Smooth muscle cell (in vitro differentiated cells): ENCODE measurements around the gene EPHA2. TPM values are rescaled to one million over a fixed set of nuclear protein-coding genes. Genes with fewer than 3 reads are reported as not detected.
A peak's percentile ranks its signal among the peaks of the same experiment; 100 is the strongest.

Source experiments
- DNase-seq: peaks from one replicate; lab custom pipeline; 2025; ENCODE audit not compliant: unreplicated experiment; lab: John Stamatoyannopoulos, UW
- H2AFZ ChIP-seq: fragments of 200-600 bp; sonication (generic); 2 replicates; pipeline ENCODE4 v1.6.0; 2016; ENCODE audit warnings: antibody characterized with exemption, low read depth, mild to moderate bottlenecking
- H3F3A ChIP-seq: fragments of 200-600 bp; sonication (generic); 2 replicates; pipeline ENCODE4 v1.6.0; 2017; ENCODE audit warnings: antibody characterized with exemption, low read depth
- H3K27ac ChIP-seq: fragments of 200-600 bp; sonication (generic); 2 replicates; pipeline ENCODE4 v1.5.1; 2016; ENCODE audit warnings: low read depth, mild to moderate bottlenecking
- H3K27me3 ChIP-seq: fragments of 200-600 bp; sonication (generic); 2 replicates; pipeline ENCODE4 v1.6.1; 2016; ENCODE audit warnings: low read depth, mild to moderate bottlenecking
- H3K36me3 ChIP-seq: fragments of 200-600 bp; sonication (generic); 2 replicates; pipeline ENCODE4 v1.5.1; 2016; ENCODE audit warnings: low read depth
- H3K4me1 ChIP-seq: fragments of 200-600 bp; sonication (generic); 2 replicates; pipeline ENCODE4 v1.5.1; 2016; ENCODE audit warnings: low read depth
- H3K4me2 ChIP-seq: fragments of 200-600 bp; sonication (generic); 2 replicates; pipeline ENCODE4 v1.6.0; 2016; ENCODE audit warnings: mild to moderate bottlenecking
- H3K4me3 ChIP-seq: fragments of 200-600 bp; sonication (generic); 2 replicates; pipeline ENCODE4 v1.5.1; 2016; ENCODE audit warnings: mild to moderate bottlenecking
- H3K79me2 ChIP-seq: fragments of 200-600 bp; sonication (generic); 2 replicates; pipeline ENCODE4 v1.6.0; 2016; ENCODE audit warnings: low read depth, mild to moderate bottlenecking
- H3K9ac ChIP-seq: fragments of 200-600 bp; sonication (generic); 2 replicates; pipeline ENCODE4 v1.6.0; 2016; ENCODE audit warnings: low read depth
- H3K9me3 ChIP-seq: fragments of 200-600 bp; sonication (generic); replicated peaks from 2 replicates; pipeline ENCODE4 v1.5.1; 2016; ENCODE audit warnings: low read depth
- H4K20me1 ChIP-seq: fragments of 200-600 bp; sonication (generic); 2 replicates; pipeline ENCODE4 v1.6.0; 2016; ENCODE audit warnings: low read depth
- CTCF ChIP-seq: fragments of 200-600 bp; sonication (generic); IDR thresholded peaks from 2 replicates; pipeline ENCODE4 v1.5.1; 2017; ENCODE audit warnings: borderline replicate concordance, mild to moderate bottlenecking, antibody characterized with exemption; ENCODE audit not compliant: insufficient read depth, poor library complexity, severe bottlenecking
- WGBS: methylation state at CpG from one replicate; pipeline ENCODE4 v1.1.7; 2016; ENCODE audit warnings: low lambda C conversion rate; 5-methylcytosine and 5-hydroxymethylcytosine counted together
- polyA plus RNA-seq: library from polyadenylated mRNA; unstranded; fragments of >200 nt; fragmentation: Nextera tagmentation; extraction: Ambion mirVana; gene quantifications from 2 replicates; pipeline ENCODE4 v1.2.1, GENCODE V29; 2016
- total RNA-seq: library from RNA; depleted of rRNA; stranded (reverse); fragments of >200 nt; gene quantifications from 2 replicates; pipeline ENCODE4 v1.2.3, GENCODE V29; 2014

The EPHA2 gene
- total and polyA plus RNA-seq, 2 experiments from 2014 or later, result 27.3 to 34.8 TPM

- H3K4me3 ChIP-seq, result no peak overlapping the region
- no peaks in the 10 kb centered on the region for H3K9me3 ChIP-seq
- DNase-seq, result no peak
- H3K4me1 ChIP-seq, result peaks cover 40% of the 10 kb centered on the region
- TF ChIP-seq CTCF, result no peak
- no peaks in the 10 kb centered on the region for H3K27me3 ChIP-seq
- H3K4me2 ChIP-seq, result peak overlapping the region; percentile 77
- H3K36me3 ChIP-seq, result no peaks in the 10 kb centered on the region
- no peak overlapping the region for H2AFZ ChIP-seq
- 58% methylated on average over 10 of the region's 10 CpGs for WGBS
- H3K27ac ChIP-seq, result peak overlapping the region; percentile 93
- H4K20me1 ChIP-seq, result peaks cover 88% of the 10 kb centered on the region
- peaks cover 16% of the 10 kb centered on the region for H3F3A ChIP-seq
- H3K79me2 ChIP-seq, result peaks cover 47% of the 10 kb centered on the region
- peak overlapping the region; percentile 83 for H3K9ac ChIP-seq
These were observed 8.5 kb downstream of the EPHA2 start for GRCh38 chr1:16147156-16147926.

GRCh38 chr1:16146279-16147155, 9.4 kb downstream of the EPHA2 start:
- peaks cover 94% of the 10 kb centered on the region for H4K20me1 ChIP-seq
- H3K4me3 ChIP-seq, result peak overlapping the region; percentile 30
- peak overlapping the region; percentile 77 for H3K4me2 ChIP-seq
- no peak overlapping the region for H2AFZ ChIP-seq
- peaks cover 35% of the 10 kb centered on the region for H3K4me1 ChIP-seq
- H3K9me3 ChIP-seq, result no peaks in the 10 kb centered on the region
- no peaks in the 10 kb centered on the region for H3K36me3 ChIP-seq
- WGBS, result 5% methylated on average over 22 of the region's 23 CpGs
- peaks cover 22% of the 10 kb centered on the region for H3F3A ChIP-seq
- H3K79me2 ChIP-seq, result peaks cover 39% of the 10 kb centered on the region
- TF ChIP-seq CTCF, result no peak
- peak overlapping the region; percentile 93 for H3K27ac ChIP-seq
- H3K27me3 ChIP-seq, result no peaks in the 10 kb centered on the region
- peak overlapping the region; percentile 83 for H3K9ac ChIP-seq
- DNase-seq, result peak; percentile 52

GRCh38 chr1:16145662-16146278, 10.1 kb downstream of the EPHA2 start:
- no peak for DNase-seq
- Histone ChIP-seq H3K79me2 (peaks cover 37% of the 10 kb centered on the region), H3K4me2 (peak overlapping the region; percentile 77), H3K4me1 (peaks cover 37% of the 10 kb centered on the region), H3K9me3 (no peaks in the 10 kb centered on the region), H4K20me1 (peaks cover 94% of the 10 kb centered on the region), H3K4me3 (peak overlapping the region; percentile 30), H3K27me3 (no peaks in the 10 kb centered on the region), H3K9ac (peak overlapping the region; percentile 72), H3F3A (peaks cover 30% of the 10 kb centered on the region), H3K27ac (peak overlapping the region; percentile 93), H2AFZ (no peak overlapping the region), H3K36me3 (no peaks in the 10 kb centered on the region)
- WGBS, result 3% methylated on average over 26 of the region's 26 CpGs
- TF ChIP-seq CTCF, result no peak
